ENCODE results near the gene NKD1. TPM values are rescaled to one million over a fixed set of nuclear protein-coding genes. Genes with fewer than 3 reads are reported as not detected.

NKD1 gene
- total RNA-seq, 1 donor from 2014 or later: 2.2 TPM

DNA sequence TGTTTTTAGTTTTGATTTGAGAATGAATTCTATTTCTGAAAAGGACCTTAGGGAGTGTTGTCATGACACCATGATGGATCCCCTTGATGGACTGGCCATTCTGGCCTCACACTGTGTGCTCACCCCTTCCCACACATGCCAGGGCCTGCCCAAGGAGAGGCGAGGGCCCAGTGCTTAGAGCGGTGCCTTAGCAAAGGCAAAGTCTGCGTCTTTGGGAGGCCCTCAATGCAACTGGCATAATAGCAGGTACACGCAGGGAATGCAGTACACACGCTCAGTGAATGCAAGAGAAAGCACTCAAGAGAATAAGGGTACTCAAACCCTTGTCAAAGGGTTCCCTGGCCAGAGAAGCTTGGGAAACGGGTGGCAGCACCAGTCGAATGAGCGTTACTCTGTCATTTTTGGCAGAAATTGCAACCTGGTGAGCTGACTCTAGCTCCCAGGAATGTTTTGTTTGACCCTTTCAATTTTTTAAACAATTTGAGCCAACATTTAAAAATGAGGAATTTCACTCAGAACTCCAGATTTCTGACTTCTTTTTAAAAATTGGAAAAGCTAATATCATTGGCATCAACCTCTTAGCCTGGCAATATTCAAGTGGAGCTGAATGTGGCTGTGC, 32.1 kb downstream of the NKD1 start:
- DNase-seq: no peak

GRCh38 chr16:50581845-50582244, 33.6 kb downstream of the NKD1 start:
- DNase-seq: no peak

DNA sequence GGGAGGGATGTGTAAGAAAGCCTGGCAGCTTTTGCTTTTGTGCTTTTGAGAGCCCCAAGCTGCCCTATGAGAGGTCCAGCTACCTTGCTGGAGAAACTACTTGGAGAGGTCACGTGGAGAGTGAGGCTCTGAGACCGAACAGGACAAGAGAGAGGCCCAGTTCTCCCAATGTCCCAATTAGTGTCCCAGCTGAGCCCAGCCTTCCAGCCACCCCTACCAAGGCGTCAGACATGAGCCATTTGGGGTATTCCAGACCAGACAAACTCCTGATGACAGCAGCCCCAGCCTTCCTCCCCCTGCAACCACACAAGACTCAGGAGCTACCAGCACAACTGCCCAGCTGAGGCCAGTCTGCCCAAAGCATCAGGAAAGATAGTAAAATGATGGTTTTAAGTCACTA, 35.0 kb downstream of the NKD1 start:
- DNase-seq: no peak

- DNase-seq: no peak
Measured at GRCh38 chr16:50584033-50584722, 36.0 kb downstream of the NKD1 start.

DNA sequence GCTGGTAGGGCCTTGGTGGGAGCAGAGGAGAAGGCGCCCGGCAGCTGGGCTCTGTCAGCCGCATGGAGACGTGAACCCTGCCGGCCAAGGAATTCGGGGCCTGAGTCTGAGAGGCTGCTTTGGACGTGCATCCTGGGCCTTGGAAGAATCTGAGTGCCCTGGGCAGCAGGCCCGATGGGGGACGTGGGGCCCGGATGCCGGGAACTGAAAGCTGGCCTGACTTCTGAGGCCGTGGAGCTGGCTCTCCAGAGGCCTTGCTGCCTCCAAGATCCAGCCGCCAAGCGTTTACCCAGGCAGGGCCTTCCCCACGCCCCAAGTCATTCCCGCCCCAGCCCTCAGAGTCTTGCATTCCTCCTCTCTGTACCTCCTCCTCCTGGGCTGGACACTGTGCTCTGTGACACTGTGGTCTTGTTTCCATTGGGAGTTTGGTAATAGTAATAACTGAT, 37.2 kb downstream of the NKD1 start:
- no peak for DNase-seq

DNA sequence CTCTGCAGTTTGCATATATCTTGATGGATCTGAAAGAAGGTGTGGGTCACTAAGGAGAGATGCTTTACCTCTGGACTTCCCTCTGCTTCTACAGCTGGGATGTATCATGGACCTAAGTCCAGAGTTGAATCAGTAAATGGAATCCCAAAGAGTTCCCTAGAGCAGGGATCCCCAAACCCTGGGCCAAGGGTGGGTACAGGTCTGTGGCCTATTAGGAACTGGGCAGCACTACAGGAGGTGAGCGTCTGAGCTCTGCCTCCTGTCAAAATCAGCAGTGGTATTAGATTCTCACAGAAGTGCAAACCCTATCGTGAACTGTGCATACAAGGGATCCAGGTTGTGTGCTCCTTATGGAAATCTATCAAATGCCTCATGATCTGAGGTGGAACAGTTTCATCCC, 39.3 kb downstream of the NKD1 start:
- DNase-seq: no peak

GRCh38 chr16:50588276-50588675, 40.1 kb downstream of the NKD1 start:
- DNase-seq: no peak

DNA sequence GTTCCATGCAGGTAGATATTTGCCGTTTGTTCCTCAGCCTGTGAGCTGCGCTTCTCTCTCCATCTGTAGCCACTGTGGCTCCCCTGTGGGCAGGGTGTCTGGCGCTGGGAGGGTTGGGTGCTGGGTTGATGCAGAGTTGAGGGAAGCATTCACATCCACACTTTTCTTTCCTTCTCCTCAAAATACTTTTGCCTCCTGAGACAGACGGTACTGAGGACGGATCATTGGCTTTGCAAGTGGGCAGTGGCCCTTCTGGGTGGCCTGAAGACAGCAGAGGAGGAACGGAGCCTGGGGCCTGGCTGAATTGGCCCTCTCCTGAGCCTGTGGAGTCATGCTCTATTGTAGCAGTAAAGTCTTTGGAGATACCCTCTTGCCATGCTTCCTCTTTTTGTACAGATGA, 43.0 kb downstream of the NKD1 start:
- no peak for DNase-seq

- DNase-seq: peak; percentile 84
Measured at GRCh38 chr16:50591800-50592771, 43.9 kb downstream of the NKD1 start.

GRCh38 chr16:50592996-50593395, 44.8 kb downstream of the NKD1 start:
- DNase-seq: no peak

DNA sequence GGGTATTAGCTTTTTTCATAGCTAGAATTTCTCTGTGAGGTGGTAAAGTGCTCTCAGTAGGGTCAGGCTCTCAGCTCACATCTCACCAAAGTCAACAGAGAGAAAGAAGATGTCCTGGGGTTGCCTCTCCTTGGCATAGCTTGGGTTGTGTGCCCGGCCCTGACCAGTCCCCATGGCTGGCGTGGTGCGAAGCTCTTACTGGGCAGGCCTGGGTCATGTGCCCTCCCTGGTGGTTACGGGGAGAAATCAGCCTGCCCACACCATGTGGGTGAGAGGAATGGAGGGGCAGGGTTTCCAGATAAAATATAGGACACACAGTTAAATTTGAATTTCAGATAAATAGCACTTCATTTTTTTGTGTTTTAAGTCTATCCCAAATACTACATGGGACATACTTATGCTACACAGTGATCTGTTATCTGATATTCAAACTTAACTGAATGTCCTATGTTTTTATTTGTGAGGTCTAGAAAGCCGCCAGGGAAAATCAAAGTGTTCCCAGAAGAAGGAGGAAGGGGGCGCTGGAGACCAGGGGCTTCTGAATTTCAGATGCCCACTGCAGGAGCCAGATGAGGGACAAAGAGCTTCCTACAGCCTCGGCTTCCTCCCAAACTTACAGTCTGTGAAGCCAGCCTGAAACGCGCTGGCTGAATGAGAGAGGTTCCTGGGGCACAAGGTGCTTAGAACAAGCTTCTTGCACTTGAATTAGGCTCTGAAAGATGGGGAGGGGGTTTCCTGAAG, 45.4 kb downstream of the NKD1 start:
- no peak for DNase-seq

DNA sequence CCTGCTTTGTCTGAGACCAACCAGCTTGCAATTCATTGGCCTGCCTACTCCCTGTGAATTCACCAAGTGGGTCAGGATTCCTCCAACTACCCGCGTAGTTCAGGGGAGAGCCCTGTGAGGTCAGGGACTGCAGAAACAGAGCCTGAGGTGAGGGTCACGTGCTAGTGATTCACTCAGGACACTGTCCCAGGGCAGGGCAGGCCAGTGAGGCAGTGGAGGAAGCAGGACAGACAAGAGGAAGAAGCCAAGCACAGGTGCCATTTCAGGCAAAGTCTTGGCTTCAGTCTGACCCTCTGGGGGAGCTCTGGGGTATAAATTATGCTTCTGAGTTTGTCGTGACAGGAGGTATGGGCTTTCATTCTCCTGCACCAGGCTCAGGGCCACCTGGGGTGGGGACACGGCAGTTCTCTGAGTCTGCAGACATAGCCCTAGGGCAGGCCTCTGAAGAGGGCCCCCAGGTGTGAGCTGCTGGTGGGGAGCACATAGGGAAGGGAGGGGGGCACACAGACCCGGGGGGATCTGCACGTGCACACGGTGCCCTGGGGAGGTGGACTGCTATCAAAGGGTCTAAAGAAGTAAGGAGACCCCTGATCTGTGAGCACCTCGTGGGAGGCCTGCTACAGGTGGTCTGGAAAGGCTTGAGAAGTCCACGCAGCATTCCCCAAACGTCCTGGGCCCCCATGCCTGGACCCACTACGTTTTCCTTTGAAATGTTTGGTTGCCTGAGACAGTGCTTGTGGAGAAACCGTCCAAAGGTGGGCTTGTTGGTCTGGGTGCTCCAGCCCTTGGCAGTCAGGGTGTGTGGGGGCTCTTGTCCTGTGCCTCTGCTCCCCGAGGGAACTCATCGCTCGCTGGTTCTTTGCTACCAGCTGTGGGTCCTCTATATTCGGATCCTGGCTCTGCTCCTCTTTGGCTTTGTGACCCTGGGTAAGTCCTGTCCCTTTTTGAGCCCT, 46.4 kb downstream of the NKD1 start:
- no peak for DNase-seq

- no peak for DNase-seq
Measured at GRCh38 chr16:50595859-50596258, 47.7 kb downstream of the NKD1 start.

DNA sequence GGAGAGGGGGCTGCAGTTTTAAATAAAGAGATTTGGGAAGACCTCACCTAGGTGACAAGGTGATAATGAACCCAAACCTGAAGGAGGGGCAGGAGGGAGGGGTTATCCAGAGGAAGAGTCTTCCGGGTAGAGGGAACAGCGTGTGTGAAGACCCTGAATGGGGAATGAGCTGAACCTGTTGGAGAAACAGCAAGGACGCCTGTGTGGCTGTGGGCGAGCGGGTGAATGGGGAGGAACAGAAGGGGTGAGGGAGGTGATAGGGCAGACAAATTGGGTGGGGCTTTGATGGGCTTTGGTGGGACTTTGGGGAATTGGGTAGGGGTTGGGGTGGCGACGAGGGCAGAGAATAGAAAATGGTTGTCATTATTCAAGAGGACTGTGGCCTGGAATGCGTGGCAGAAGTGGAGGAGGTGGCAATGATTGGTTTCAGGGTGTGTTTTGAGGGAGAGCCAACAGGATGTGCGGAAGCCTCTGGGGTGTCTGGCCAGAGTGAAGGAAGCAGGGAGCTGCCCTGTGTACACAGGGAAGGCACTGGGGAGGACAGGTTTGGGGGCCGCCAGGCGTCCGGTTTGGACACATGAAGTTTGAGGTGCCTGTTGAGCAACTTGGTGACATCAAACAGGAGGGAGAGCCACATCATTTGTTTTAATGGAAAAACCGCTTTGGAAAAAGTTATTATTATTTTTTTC, 48.7 kb downstream of the NKD1 start:
- DNase-seq: no peak

DNA sequence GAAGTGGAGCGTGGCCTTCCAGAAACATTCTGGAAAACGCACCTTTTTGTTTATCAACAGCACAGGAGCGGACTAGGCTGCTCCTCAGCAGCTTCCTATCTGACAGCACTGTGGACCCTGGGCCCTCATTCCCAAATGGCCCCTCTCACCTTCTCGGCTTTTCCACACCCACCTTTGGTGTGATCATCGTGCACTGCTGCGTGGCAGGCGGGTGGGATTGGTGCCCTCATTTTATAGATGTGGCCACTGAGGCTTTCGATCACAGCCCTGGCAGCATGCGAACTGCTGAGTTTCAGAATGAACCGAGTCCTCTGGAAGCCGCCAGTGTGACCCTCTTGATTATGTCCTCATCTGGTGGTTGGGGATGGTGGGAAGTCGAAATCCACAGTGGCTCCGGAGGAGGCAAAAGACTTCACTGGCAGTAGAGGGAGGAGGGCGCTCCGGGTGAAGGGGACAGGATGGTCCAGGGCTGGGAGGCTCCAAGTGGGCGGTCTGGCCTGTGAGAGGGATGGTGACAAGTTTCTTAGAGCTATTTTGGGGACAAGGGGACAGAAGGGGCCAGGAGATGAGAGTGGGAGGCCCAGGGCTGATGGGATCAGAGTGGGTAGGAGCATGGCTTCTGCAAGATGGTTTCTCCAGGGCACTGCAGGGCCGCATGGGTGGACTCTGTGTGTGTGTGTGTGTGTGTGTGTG, 49.5 kb downstream of the NKD1 start:
- DNase-seq: no peak

- peak; percentile 20 for DNase-seq
Measured at GRCh38 chr16:50598256-50598894, 50.2 kb downstream of the NKD1 start.

GRCh38 chr16:50598936-50599361, 50.8 kb downstream of the NKD1 start:
- no peak for DNase-seq

DNA sequence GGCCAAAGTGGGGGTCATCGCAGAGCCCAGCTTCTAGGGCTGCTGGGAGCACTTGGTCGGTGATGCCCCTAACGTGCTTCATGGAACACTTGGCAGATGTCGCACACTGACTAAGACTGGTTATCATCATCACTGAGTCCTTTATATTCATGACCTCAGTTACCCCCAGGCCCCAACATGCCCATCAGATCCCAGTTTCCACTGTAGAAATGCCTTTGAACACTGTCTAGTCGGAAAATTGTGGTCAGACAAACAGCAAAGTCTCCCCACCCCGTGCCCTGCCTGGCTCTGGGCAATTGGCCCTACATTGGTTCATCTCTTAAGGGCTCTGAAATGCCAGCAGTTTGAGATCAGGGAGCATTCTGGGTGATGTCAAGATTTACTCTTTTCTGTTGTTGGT, 51.3 kb downstream of the NKD1 start:
- DNase-seq: no peak

DNA sequence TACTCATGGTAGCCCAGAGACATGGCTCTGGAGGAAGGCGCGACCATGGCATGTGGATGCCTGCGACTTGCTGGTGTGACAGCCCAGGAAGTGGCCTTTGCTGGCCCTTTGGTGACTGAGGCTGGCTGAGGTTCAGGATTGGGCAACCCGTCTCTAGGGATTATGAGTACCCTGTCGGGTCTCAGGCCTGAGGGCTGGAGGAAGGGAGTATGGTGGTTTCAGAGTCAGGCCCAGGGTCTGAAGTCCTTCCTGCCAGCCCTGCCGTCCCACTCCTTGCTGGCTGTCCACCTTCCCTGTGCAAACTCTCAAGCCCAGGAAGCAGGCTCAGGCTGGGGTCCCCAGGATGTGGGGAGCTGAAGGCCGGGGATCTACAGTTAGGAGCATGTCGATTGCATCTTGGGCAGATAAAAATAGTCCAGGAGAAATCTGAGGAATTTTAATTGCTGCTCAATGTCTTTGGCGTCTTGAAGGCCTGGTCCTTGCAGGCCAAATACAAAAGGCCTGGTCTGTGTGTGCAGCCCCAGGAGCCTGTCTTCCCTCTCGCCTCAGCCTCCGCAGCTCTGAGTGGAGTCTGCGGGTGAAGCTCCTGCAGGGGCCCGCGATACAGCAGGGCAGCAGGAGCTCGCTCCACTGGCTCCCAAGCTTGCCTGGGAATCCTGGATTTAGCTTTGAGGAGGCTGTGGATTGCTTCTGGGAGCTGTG, 52.5 kb downstream of the NKD1 start:
- no peak for DNase-seq
